ENCODE data around the gene EID2.

The EID2 gene

GRCh38 chr19:39539518-39540332 is at the start of gene EID2:
Gene EID2 (minus strand): TSS chr19:39540161. CDS start chr19:39540079, 82 bp downstream.
- DNase-seq: peak; percentile 95

GRCh38 chr19:39588066-39588465 is 48.1 kb upstream of the EID2 start:
- DNase-seq: no peak

GRCh38 chr19:39587496-39587895 is 47.5 kb upstream of the EID2 start:
- DNase-seq: no peak

- DNase-seq: no peak
Measured at GRCh38 chr19:39582891-39583625, 43.1 kb upstream of the EID2 start.

- DNase-seq: no peak
Measured at GRCh38 chr19:39582442-39582841, 42.5 kb upstream of the EID2 start.

GRCh38 chr19:39568604-39569003 is 28.6 kb upstream of the EID2 start:
- DNase-seq: no peak

- DNase-seq: no peak
Measured at GRCh38 chr19:39566064-39566463, 26.1 kb upstream of the EID2 start.

GRCh38 chr19:39563408-39563807 is 23.4 kb upstream of the EID2 start:
- no peak for DNase-seq

- DNase-seq: no peak
Measured at GRCh38 chr19:39558624-39559117, 18.7 kb upstream of the EID2 start.

GRCh38 chr19:39557811-39558623 is 18.1 kb upstream of the EID2 start:
- no peak for DNase-seq

- DNase-seq: no peak
Measured at GRCh38 chr19:39555883-39556282, 15.9 kb upstream of the EID2 start.

GRCh38 chr19:39554701-39555311 is 14.8 kb upstream of the EID2 start:
- no peak for DNase-seq

- DNase-seq: no peak
Measured at GRCh38 chr19:39553082-39553652, 13.2 kb upstream of the EID2 start.

- DNase-seq: no peak
Measured at GRCh38 chr19:39550197-39550596, 10.2 kb upstream of the EID2 start.

- no peak for DNase-seq
Measured at GRCh38 chr19:39546599-39546998, 6.6 kb upstream of the EID2 start.

GRCh38 chr19:39544911-39545310 is 5.0 kb upstream of the EID2 start:
- no peak for DNase-seq

GRCh38 chr19:39544226-39544903 is 4.4 kb upstream of the EID2 start:
- no peak for DNase-seq

- no peak for DNase-seq
Measured at GRCh38 chr19:39543477-39543857, 3.5 kb upstream of the EID2 start.

- no peak for DNase-seq
Measured at GRCh38 chr19:39542206-39542605, 2.2 kb upstream of the EID2 start.

- DNase-seq: no peak
Measured at GRCh38 chr19:39540333-39540673, 342 bp upstream of the EID2 start.

- DNase-seq: no peak
Measured at GRCh38 chr19:39539165-39539517, 820 bp downstream of the EID2 start.

GRCh38 chr19:39533791-39534190 is 6.2 kb downstream of the EID2 start:
- DNase-seq: no peak
